Activated CD8-positive, alpha-beta memory T cell treated with anti-CD3 and anti-CD28 coated beads for 36 hours (primary cell): ENCODE results near the gene CAPN13. TPM values are rescaled to one million over a fixed set of nuclear protein-coding genes. Genes with fewer than 3 reads are reported as not detected.

Experiments used
- CTCF ChIA-PET: fragments of 350-600 bp; sonication (Branson Sonifier 250); formaldehyde crosslinking; loops from one replicate; lab custom pipeline; 2021; ENCODE audit warnings: antibody characterized with exemption; lab: Charles Lee
- POLR2A ChIA-PET: fragments of 350-600 bp; sonication (Branson Sonifier 250); formaldehyde crosslinking; loops from one replicate; lab custom pipeline; 2021; ENCODE audit warnings: antibody characterized with exemption; lab: Charles Lee
- total RNA-seq, 2 experiments: library from RNA; stranded (reverse); gene quantifications; one replicate each; pipeline ENCODE4 v1.2.3, GENCODE V29; 2021

The CAPN13 gene
- total RNA-seq, 2 experiments from 2014 or later = not detected

DNA sequence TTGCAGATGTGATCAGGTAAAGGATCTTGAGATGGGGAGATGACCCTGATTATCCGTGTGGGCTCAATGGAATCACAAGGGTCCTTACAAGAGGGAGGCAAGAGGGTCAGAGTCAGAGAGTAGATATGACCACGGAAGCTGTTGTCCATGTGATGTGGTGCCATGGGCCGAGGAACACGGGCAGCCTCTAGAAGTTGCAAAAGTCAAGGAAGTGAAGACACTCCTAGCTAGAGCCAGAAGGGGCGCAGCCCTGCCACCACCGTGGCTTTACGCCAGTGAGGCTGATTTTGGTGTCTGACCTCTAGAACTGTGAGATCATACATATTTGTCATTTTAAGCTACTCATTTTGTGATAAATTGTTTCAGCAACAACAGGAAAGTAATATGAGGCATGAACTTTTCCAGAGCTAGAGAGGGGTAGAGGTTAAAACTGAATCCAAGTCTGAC lies 114.4 kb downstream of the CAPN13 start:
- ChIA-PET CTCF (interaction anchor here (2.0 kb wide), 1 partner anchor 19 kb away, joined by 6 read pairs; no protein-coding TSS in a partner anchor), POLR2A (no interaction called here)

DNA sequence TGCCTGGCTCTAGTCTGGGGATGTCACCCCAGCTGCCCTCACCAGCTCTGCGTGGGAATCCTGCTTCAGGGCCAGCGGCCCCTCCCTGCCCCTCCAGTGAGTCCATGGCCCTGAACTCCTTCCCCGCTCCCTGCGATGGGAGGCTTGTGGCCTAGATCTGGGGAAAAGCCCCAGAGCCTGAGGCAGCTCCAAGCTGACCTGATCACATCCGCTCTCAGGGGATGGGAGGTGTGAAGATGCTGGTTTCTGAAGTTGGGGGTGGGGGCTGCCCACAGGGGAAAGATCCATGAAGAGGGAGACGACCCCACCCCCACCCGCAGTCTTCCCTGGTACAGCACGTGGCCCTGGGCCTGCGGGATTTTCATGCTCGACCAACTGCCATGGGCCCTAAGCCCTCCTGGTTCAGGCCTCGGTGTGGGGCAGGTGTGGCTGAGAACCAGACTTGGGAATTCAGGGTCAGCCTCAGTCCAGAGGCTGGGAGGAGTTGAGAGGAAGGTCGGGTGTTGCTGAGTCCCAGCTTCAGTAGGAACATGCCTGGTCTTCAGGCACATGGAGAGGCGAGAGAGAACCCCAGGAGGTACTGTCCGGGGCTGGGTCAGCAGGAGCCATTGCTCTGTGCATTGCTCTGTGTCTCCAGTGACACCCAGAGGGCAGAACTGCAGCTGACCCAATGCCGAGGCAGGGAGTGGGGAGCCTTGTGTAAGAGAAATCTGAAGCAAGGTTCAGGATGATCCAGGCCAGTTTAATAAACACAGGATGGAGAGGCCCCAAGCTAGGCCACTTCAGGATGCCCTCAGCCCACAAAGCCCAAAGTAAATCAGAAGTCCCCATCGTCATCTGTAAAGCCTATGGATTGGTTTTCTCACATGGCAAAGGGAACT lies 115.1 kb downstream of the CAPN13 start:
- ChIA-PET POLR2A (no interaction called here), CTCF (interaction anchor here (2.0 kb wide), 1 partner anchor 19 kb away, joined by 6 read pairs; no protein-coding TSS in a partner anchor)

DNA sequence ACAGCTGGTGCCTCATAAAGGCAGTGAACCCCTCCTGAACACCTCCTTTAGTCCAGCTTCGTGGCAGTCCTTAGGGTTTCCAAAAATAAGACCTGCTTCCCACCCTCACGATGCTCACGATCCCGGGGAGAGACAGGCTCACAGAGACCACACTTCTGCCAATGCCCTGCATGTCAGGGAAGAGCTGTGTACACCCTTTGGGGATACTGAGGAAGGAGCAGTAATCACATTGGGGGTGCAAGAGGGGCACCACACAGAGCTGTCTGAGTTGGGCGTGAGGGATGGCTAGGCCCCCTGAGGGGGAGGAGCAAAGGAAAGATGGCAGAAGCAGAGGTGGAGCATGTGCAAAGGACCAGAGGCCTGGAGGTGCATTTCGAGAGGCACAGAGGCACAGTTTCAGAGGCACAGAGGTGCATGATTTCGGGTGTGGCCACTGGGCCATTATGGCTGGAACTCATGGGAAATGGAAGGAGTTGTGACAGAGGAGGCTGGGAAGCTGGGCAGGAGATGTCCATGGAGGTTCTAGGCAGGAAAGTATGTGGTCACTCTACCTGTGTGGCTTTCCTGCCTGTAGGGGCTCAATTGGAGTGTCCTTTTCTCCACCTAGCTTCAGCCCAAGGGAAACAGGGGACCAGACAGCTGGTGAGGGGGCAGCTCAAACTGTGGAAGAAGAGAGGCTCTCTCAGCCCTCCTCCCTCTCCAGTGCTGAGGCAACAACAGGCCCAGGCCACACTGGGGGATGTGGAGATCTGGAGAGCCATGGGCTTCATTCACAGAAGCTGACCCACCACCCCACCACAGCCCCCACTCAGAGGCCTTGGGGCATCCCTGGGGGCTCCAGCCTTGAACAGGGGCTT lies 115.9 kb downstream of the CAPN13 start:
- CTCF ChIA-PET = interaction anchor here (2.0 kb wide), 1 partner anchor 20 kb away, joined by 6 read pairs; no protein-coding TSS in a partner anchor
- POLR2A ChIA-PET = no interaction called here

DNA sequence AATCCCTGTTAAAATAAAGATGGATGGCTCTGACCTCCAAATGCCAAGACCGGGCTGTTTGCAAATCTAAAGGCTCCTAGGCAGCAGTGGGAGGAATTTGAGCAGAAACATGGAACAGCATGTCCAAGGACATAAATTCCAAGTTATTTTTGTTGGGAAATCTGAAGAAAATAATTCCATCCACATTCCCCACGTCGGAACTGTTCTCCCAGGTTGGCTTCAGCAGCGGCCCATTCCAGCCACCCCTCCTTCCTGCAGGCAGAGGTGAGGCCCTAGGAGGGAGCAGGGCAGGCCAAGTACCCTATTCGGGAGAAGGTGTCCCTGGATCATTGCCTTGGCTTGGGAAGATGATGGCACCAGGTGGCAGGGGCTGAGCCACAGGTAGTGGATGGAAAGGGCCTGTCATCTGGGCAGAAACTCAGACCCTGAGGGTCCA lies 117.1 kb downstream of the CAPN13 start:
- POLR2A ChIA-PET = no interaction called here
- CTCF ChIA-PET = no interaction called here

DNA sequence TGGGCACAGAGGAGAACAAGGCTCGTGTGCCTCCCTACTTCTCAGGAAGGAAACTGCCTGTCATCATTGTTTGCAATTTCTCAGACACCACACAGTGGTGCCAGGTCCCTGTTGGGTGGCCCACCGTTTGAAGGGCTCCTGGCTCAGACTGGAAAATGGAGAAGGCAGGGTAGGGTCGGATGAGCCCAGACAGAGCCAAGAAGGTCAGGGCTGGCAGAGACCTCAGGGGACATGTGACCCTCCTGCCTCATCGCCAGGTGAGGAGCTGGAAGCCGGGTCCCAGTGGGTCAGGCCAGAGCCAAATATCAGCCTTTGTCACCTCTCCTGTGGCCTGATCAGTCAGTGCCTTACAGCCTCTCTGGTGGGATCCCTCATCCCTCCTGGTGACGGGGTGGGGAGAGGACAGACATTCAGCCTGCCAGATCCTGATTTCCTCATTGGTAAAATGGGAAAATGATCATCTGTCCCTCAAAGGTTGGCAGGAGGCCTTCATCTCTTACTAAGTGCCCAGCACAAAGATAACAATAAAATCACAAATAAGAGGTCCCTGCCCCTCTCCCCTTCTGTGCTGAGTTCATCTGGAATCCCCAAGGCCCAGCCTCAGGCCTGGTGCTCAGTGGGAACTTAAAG lies 117.6 kb downstream of the CAPN13 start:
- ChIA-PET CTCF (no interaction called here), POLR2A (no interaction called here)

DNA sequence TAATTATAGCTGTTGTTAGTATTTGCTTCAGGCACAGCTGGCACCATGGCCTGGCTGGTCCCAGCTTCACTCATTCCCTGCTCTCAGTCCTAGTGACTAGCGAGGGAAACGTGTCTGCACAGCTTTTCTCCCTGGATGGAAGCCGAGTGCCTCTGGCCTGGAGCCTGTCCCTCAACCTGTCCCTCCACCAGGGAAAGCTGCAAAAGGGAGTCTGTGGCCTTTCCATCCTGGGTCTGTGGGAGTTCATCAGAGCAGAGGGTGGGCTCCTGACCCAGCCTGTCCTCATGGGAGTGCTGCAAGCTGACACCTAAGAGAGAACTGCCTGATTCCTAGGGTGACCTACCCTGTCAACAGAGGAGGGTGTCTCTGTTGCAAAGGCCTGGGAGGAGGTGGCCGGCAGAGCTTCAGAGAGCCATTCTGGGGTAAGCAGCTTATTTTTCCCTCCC lies 118.3 kb downstream of the CAPN13 start:
- CTCF ChIA-PET = interaction anchor here (1.7 kb wide), 1 partner anchor 22 kb away, joined by 5 read pairs; no protein-coding TSS in a partner anchor

DNA sequence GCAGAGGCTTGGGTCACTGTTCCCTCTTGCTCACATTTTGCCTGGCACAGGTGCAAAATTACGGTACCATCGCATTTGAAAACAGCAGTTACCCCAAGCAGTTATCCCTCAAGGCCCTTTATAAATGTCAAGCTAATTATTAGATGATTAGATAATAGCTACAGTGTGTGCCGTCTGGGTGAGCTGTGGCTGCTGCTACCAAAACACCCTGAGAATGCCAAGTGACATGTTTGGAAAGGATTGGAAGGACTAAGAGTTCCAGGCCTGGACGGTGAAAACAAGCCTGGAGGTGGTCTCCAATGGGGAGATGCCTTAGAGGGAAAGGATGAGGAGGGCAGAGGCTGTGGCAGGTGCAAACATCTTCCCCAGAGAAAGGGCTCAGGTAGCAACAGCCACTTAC lies 120.6 kb downstream of the CAPN13 start:
- ChIA-PET CTCF (no interaction called here), POLR2A (no interaction called here)

More for the DNA sequence above, 118.3 kb downstream of the CAPN13 start:
- POLR2A ChIA-PET = no interaction called here

DNA sequence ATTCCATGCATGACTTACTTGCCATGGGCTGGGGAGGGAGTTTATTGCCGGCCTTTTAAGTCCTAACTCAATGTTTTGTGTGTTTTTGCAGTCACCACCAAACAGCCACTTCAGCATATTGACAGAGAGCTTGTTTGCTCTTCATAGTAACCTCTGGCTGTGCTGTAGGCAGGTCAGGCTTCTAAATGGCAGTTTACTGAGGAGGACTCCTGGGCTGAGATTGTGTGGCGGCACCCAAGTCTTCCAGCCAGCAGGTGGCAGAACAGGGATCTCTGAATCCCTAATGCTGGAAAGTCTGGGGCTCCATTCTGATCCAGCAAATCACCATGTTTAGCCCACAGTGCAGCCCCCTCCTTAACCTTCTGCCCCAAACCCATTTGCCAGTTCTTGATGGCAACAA lies 121.2 kb downstream of the CAPN13 start:
- ChIA-PET CTCF (interaction anchor here (0.7 to 1.0 kb wide), 2 partner anchors 26 to 1594 kb away, joined by 3 to 5 read pairs; no protein-coding TSS in a partner anchor), POLR2A (no interaction called here)

DNA sequence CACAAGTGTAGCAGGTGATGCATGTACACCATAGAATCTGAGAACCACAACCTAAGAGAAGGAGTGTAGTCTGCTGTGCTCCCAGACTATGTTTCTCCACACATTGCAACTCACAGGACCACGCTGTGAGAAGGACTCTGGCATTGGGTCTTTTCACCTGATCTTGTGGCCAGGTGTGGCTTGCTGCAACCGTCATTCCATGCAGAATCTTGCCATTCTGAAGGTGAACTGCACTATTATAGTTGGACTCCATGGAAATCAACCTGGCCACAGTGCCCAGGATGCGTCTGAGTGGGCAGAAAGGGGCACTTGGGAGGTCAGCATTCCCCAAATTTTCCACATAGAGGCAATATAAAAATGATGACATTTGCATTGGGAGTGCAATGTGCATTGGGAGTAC lies 122.2 kb downstream of the CAPN13 start:
- CTCF ChIA-PET = interaction anchor here (1.0 kb wide), 1 partner anchor 27 kb away, joined by 3 read pairs; no protein-coding TSS in a partner anchor
- POLR2A ChIA-PET = no interaction called here

DNA sequence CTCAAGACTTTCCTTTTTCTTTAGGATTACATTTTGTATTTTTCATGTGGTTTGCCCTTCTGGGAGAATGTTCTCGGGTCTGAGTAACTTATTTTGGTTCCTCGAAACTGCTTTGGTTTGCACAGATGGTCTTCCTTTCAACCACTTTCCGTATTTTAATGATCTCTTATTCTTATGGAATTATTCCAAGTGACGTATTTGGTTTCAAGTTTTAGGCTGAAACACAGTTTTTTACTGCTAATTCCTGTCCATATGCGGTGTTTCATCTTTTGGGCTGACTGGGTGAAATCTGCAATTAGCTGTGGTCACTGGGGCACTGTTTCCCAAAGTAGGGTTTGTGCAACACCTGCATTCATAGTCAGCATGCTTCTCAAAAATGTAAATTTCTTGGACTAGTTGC lies 122.7 kb downstream of the CAPN13 start:
- POLR2A ChIA-PET = no interaction called here
- CTCF ChIA-PET = no interaction called here

DNA sequence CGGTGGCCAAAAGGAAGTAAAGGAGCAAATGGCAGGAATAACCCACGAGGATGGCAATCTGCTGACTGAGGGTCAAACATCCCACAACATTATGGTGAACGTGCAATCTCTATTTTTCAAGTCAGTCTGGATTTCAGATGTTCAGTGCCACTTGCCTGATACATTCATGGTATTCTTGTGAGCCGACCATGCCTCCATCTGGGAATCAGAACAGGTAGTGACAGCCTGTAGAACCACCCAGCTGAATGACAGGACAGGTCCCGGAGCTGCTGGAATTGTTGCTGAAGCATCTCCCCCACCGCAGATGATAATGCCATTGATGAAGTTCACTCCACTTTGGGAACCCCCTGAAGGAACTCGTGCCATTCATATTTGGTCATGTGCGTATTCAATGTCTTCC lies 123.2 kb downstream of the CAPN13 start:
- CTCF ChIA-PET = no interaction called here
- POLR2A ChIA-PET = no interaction called here

DNA sequence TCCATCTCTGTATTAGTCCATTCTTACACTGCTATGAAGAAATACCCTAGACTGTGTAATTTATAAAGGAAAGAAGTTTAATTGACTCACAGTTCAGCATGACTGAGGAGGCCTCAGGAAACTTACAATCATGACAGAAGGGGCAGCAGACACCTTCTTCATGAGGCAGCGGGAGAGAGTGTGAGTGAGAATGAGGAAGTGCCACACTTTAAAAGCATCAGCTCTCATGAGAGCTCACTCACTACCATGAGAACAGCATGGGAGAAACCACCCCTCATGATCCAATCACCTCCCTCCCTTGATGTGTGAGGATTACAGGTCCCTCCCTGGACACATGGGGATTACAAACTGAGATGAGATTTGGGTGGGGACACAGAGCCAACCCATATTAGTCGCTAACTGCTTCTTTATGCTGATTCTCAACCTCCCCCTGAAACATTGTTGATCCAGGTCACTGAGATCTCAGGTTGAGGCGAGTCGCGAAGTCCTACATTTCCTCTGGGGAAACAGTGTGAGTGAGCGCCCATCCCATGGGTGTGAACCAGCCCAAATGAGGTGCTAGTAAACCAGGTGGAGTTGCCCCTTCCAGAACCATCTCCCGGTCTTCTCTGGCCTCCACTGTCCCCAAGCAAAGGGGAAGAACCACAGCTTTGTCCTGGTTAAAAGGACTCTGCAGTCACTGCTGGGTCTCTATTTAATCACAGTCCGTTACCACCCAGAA lies 123.8 kb downstream of the CAPN13 start:
- ChIA-PET CTCF (no interaction called here), POLR2A (no interaction called here)

DNA sequence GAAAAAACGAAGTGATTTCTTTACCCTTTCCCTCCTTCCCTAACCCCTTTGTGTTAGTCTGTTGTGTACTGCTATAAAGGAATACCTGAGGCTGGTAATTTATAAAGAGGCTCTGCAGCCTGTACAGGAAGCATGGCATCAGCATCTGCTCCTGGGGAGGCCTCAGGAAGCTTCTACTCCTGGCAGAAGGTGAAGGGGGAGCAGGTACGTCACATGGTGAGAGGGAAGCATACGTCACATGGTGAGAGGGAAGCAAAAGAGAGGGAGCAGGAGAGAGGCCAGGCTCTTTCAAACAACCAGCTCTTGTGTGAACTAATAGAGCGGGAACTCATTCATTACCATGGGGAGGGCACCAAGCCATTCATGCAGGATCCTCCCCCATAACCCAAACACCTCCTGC lies 126.2 kb downstream of the CAPN13 start:
- CTCF ChIA-PET = no interaction called here
- POLR2A ChIA-PET = no interaction called here

DNA sequence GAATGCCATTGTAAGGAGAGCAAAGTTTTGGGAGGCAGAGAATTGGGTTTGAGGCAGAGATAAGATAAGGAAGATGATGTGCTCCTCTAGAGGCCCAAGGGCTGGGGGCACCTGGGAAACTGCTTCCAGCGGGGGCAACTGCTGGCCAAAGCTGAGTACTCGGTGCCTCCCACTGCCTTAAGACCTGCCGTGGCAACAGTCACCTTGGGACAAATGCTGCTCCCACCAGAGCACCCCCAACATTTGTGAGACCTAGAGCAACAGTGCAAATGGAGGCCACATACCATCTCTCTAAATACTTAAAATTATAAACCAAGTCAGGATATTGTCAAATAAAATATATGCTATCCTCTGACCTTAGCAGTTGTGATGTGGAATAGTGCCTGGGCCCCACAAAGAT lies 127.1 kb downstream of the CAPN13 start:
- CTCF ChIA-PET = no interaction called here

DNA sequence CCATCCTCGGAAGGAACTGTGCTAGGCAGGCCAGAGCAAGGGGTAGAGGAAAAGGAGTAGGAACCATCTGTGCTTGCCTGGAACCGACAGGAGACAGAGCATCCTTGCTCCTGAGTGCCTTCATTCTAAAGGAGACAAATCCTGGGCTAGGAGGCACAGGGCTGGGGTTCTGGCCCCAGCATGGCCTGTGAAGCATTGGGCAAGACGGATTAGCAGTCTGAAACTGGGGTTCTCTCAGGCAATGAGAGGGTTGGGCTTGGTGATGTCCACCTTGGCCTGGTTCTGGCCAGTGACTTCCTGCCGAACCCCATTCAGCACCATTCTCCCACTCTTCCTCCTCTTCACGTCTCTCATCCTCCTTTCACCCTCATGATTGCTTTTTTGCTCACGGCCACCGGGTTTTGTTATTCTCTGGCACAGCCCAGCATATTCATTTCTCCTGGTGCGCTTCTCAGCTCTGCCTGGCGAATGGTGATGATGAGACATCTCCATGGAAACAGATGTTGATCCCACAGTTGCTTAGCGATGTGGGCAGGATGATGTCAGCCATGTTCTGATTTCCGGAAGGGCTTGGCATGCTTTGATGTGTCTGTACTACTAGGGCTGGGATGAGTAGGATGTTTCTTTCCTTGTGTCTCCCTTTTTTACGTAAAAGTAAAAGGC lies 127.7 kb downstream of the CAPN13 start:
- ChIA-PET CTCF (no interaction called here), POLR2A (no interaction called here)

More for the DNA sequence above, 127.1 kb downstream of the CAPN13 start:
- POLR2A ChIA-PET = no interaction called here

DNA sequence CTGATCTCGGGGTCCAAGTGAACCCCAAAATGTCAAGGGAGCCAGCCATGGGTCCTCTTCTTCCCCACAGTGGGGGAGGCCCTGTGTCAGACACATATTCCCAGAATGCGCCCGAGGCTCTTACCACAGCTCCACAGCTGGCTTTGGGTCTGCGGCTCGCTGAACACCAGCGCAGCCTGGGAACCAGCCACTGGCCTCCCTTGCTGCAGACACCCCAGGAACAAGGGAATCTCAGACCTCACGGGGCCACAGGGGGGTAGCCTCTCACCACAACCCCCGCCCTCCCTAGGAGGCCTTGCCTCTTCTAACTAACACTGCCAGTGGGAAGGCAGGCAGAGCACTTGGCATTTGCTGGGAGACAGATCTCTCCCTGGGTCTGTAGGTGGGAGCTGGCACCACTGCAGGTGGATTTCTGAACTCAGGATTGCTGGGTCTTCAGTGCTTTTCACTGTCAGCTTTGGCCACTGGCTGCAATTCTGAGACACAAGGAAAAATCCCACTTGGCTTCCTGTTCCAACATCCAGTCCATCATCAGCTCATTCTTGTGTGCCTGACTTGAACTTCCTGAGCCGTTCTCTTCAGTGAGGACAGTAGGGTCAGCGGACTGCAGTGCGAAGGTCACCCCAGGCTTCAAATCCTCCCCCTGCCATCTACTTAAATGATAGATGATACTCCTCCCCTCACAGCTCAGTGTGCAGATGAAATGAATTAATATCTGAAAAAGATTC lies 128.7 kb downstream of the CAPN13 start:
- ChIA-PET CTCF (no interaction called here), POLR2A (no interaction called here)

DNA sequence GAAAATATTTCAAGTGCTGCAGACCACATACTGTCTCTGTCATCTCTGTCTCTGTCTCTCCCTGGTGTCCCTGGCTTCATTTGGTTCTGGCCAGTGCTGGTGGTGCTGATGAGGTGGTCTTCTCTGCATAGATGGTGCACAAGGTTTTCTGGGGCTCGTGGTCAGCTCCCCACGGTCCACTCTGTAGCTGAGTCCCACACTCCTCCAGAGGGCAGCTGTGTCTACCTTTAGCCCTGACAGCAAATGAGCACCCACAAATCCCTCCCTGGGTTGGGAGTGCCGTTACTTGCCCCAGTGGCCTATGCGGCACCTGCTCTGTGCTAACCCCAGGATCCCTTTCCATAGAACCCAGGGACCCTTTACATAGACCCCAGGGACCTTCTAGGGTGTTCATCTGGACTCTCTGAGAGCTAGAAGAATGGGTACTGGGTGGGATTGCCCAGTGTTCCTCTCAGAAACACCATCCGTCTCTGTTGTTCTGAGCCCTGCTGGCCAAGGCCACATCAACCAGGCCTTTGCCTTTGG lies 129.3 kb downstream of the CAPN13 start:
- ChIA-PET POLR2A (no interaction called here), CTCF (no interaction called here)
